RWPE1 (cell line): ENCODE measurements around the gene FSTL4.

Experiments
- CTCF ChIA-PET: fragments of 350-600 bp; sonication (Branson Sonifier 250); formaldehyde crosslinking; extraction: SDS; loops from one replicate; lab custom pipeline; 2021; lab: Yijun Ruan, JAX
- POLR2A ChIA-PET: fragments of 400-600 bp; formaldehyde crosslinking; extraction: SDS; loops from one replicate; lab custom pipeline; 2020; ENCODE audit warnings: antibody characterized with exemption; ENCODE audit not compliant: low non-redundant PET; lab: Yijun Ruan, JAX
- DNase-seq: peaks from one replicate; pipeline ENCODE4 v3.0.0; 2012; ENCODE audit warnings: low spot score
- H3K27ac ChIP-seq: fragments of 450-650 bp; 2 replicates; pipeline ENCODE4 v1.5.1; 2017
- CTCF ChIP-seq: fragments of 450-650 bp; conservative IDR thresholded peaks from 2 replicates; pipeline ENCODE4 v1.5.1; 2017; ENCODE audit warnings: low read depth, mild to moderate bottlenecking

Gene FSTL4

GRCh38 chr5:133321286-133321832, 291.0 kb downstream of the FSTL4 start:
- H3K27ac ChIP-seq, result no peak overlapping the region
- no peak for DNase-seq
- CTCF ChIA-PET, result interaction anchor here (0.6 to 1.7 kb wide), 3 partner anchors 22 to 524 kb away, joined by 3 to 9 read pairs (median 3); no protein-coding TSS in a partner anchor
- POLR2A ChIA-PET, result no interaction called here
- TF ChIP-seq CTCF, result no peak

GRCh38 chr5:133319905-133320520, 292.3 kb downstream of the FSTL4 start:
- POLR2A ChIA-PET, result no interaction called here
- H3K27ac ChIP-seq, result no peak overlapping the region
- peak; percentile 29 for DNase-seq
- no peak for TF ChIP-seq CTCF
- CTCF ChIA-PET, result interaction anchor here (0.6 to 1.7 kb wide), 9 partner anchors 16 to 1016 kb away, joined by 3 to 10 read pairs (median 3); no protein-coding TSS in a partner anchor

DNA sequence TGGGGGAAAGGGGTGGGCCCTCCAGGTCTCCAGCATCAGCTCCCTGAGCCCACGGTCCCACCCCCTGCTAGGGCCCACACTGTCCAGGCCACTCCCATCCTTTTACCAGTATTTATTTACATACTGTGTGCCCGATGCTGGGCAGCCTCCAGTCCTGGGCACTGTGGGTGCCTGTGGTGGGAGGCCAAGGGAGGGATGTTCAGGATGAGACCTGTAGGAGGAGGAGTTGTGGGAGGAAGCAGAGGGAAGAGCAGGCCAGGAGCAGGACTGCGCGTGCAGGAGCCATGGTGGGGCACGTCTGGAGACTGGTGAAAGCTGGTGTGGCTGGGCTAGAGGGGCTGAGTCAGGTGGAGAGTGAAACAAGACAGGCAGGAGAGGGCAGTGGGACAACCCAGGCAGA, 293.1 kb downstream of the FSTL4 start:
- no peak for TF ChIP-seq CTCF
- ChIA-PET POLR2A (no interaction called here), CTCF (interaction anchor here (1.0 to 1.7 kb wide), 4 partner anchors 15 to 208 kb away, joined by 3 to 10 read pairs (median 4); no protein-coding TSS in a partner anchor)
- no peak for DNase-seq
- H3K27ac ChIP-seq, result no peak overlapping the region

DNA sequence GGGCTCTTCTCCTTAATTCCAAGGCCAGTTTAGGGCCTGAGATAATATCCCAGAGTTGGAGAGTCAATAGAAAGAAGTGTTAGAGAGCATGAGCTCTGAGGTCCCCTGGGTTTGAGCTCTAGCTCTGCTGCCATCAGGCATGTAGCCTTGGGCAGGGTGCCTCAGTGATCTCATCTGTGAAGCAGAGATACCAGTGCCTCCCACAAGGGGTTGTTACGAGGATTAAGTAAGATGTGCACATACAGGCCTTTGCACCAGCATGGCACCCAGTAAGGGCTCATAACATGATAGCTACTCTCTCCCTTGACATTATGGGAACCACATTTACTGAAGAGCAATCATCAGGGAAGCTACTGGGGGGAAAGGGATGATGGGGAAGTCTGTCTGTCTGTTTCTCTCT, 294.8 kb downstream of the FSTL4 start:
- ChIA-PET POLR2A (no interaction called here), CTCF (interaction anchor here (1.0 to 1.9 kb wide), 2 partner anchors 20 to 206 kb away, joined by 3 to 7 read pairs; no protein-coding TSS in a partner anchor)
- DNase-seq, result no peak
- TF ChIP-seq CTCF, result no peak
- H3K27ac ChIP-seq, result no peak overlapping the region

DNA sequence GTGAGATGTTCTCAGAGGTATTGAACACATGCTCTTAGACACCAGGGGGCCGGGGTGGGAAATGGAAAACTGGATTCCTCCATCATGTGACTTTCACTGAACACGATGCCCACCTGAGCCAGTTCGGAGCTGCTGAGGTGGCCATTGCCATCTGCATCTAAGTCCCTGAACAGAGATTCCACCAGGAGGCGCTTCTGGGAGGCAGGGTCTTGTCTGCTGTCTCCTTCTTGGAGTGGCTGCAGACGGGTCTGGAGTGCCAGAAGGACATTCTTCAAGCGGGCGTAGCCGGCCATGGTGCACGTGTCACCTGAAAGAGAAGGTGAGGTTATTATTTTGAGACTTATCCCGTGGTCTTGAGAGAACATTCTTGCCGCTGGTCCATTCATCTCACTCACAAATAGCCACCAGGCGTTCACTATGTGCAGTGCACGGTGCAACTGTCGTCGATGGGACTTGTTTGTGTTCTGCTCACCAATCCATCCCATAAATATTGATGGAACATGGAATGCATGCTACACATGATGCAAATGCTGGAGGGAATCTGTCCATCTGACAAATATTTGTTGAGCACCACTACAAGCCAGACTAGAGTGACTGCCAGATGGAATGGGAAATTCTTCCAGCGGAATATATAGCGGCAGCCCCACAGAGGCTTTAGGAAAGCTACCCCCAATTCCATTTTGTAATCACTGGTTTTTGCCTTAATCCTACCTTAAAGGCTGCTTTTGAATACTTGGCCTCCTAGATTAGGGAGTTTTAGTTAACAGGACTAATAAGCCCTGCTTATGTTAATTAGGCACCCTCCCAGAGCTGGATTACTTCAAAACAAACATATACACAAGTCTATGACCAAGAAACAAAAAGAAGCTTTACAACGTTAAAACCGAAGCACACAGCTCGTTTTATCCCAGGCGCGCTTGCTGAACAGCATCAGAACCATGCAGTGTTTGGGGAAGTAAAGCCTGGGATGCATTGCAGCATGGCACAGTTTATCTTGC, 295.7 kb downstream of the FSTL4 start:
- no peak for TF ChIP-seq CTCF
- no peak overlapping the region for H3K27ac ChIP-seq
- CTCF ChIA-PET, result interaction anchor here (0.9 to 1.9 kb wide), 2 partner anchors 18 to 205 kb away, joined by 4 to 7 read pairs; no protein-coding TSS in a partner anchor
- DNase-seq, result no peak
- POLR2A ChIA-PET, result no interaction called here

- POLR2A ChIA-PET, result no interaction called here
- TF ChIP-seq CTCF, result no peak
- CTCF ChIA-PET, result interaction anchor here (0.6 to 1.0 kb wide), 3 partner anchors 12 to 110 kb away, joined by 3 to 4 read pairs (median 3); no protein-coding TSS in a partner anchor
- no peak overlapping the region for H3K27ac ChIP-seq
- DNase-seq, result no peak
Observed at GRCh38 chr5:133314086-133314485, 298.3 kb downstream of the FSTL4 start.
